K562 (cell line): Measurements from ENCODE around the gene CD47. TPM values are rescaled to one million over a fixed set of nuclear protein-coding genes. Genes with fewer than 3 reads are reported as not detected.
A peak's percentile ranks its signal among the peaks of the same experiment; 100 is the strongest.

Experiments used
- CREB5 ChIP-seq: fragments of 250-450 bp; sonication (Bioruptor Pico); IDR thresholded peaks from 2 replicates; pipeline ENCODE4 v1.5.0; 2020; ENCODE audit warnings: mild to moderate bottlenecking
- DIDO1 ChIP-seq: fragments of 450-650 bp; IDR thresholded peaks from 2 replicates; pipeline ENCODE4 v1.6.1; 2016; ENCODE audit warnings: low read depth, missing biosample characterization, missing genetic modification characterization
- FOXJ2 ChIP-seq: fragments of 200-800 bp; sonication (Bioruptor generic); IDR thresholded peaks from 2 replicates; pipeline ENCODE4 v1.6.1; 2016; ENCODE audit warnings: missing genetic modification characterization, missing compliant biosample characterization
- HNRNPL ChIP-seq: fragments of 200-400 bp; formaldehyde crosslinking; IDR thresholded peaks from 2 replicates; pipeline ENCODE4 v1.6.1; 2017; ENCODE audit warnings: low read depth, mild to moderate bottlenecking, low read length
- HNRNPUL1 ChIP-seq: fragments of 200-400 bp; formaldehyde crosslinking; IDR thresholded peaks from 2 replicates; pipeline ENCODE4 v1.6.1; 2017; ENCODE audit warnings: low read length
- KLF10 ChIP-seq: fragments of 250-450 bp; sonication (Bioruptor Pico); IDR thresholded peaks from 2 replicates; pipeline ENCODE4 v1.6.1; 2021; ENCODE audit warnings: matching md5 sums
- MAFK ChIP-seq: IDR thresholded peaks from 2 replicates; pipeline ENCODE4 v1.6.1; 2011; ENCODE audit warnings: low read length, improper control_type of control experiment
- MNT ChIP-seq, 2 experiments: fragments of 450-650 bp; conservative IDR thresholded peaks; 2 replicates each; pipeline ENCODE4 v1.6.1; 2017; ENCODE audit warnings: mild to moderate bottlenecking in 2 of 2, moderate library complexity in 2 of 2
- NFYB ChIP-seq: IDR thresholded peaks from 2 replicates; pipeline ENCODE4 v1.6.1; 2011; ENCODE audit warnings: mild to moderate bottlenecking, moderate library complexity; ENCODE audit not compliant: insufficient read length; ENCODE audit errors: extremely low read depth
- RCOR1 ChIP-seq, 2 experiments: IDR thresholded peaks; 2 replicates each; pipeline ENCODE4 v1.6.1; 2012; ENCODE audit warnings: low read depth in 2 of 2, low read length in 2 of 2, borderline replicate concordance in 1 of 2, improper control_type of control experiment in 1 of 2
- SAFB2 ChIP-seq: fragments of 200-400 bp; formaldehyde crosslinking; IDR thresholded peaks from 2 replicates; pipeline ENCODE4 v1.6.1; 2018; ENCODE audit warnings: borderline replicate concordance, low read length, low read depth, moderate library complexity; ENCODE audit not compliant: severe bottlenecking
- SIN3B ChIP-seq: fragments of 450-650 bp; IDR thresholded peaks from 2 replicates; pipeline ENCODE4 v1.6.1; 2017; ENCODE audit warnings: low read depth, mild to moderate bottlenecking, moderate library complexity
- TFAM ChIP-seq: fragments of 250-450 bp; sonication (Bioruptor Pico); conservative IDR thresholded peaks from 2 replicates; pipeline ENCODE4 v1.5.0; 2021; ENCODE audit warnings: mild to moderate bottlenecking, moderate library complexity
- THRB ChIP-seq: fragments of 450-650 bp; formaldehyde crosslinking; conservative IDR thresholded peaks from 2 replicates; pipeline ENCODE4 v1.4.0; 2022; ENCODE audit warnings: mild to moderate bottlenecking, missing genetic modification characterization
- ZBTB43 ChIP-seq: sonication (generic); formaldehyde crosslinking; IDR thresholded peaks from 2 replicates; pipeline ENCODE4 v1.8.0; 2023; ENCODE audit warnings: mild to moderate bottlenecking, missing genetic modification reagents
- ZEB2 ChIP-seq: fragments of 450-650 bp; IDR thresholded peaks from 2 replicates; pipeline ENCODE4 v1.6.1; 2016
- ZFP30 ChIP-seq: fragments of 250-450 bp; sonication (Bioruptor Pico); IDR thresholded peaks from 2 replicates; pipeline ENCODE4 v1.8.0; 2022; ENCODE audit warnings: moderate library complexity, mild to moderate bottlenecking, inconsistent platforms, borderline replicate concordance
- ZNF184 ChIP-seq: sonication (generic); formaldehyde crosslinking; IDR thresholded peaks from 2 replicates; pipeline ENCODE4 v1.5.0; 2020; ENCODE audit warnings: missing genetic modification reagents
- ZNF280B ChIP-seq: fragments of 250-450 bp; sonication (Bioruptor Pico); IDR thresholded peaks from 2 replicates; pipeline ENCODE4 v1.5.1; 2021; ENCODE audit warnings: mild to moderate bottlenecking
- ZNF431 ChIP-seq: sonication (generic); formaldehyde crosslinking; IDR thresholded peaks from 2 replicates; pipeline ENCODE4 v1.8.0; 2022; ENCODE audit warnings: mild to moderate bottlenecking, missing genetic modification reagents
- ZNF699 ChIP-seq: fragments of 250-450 bp; sonication (Bioruptor Pico); IDR thresholded peaks from 2 replicates; pipeline ENCODE4 v1.8.0; 2021; ENCODE audit warnings: mild to moderate bottlenecking, moderate library complexity; ENCODE audit not compliant: insufficient replicate concordance
- ZNF717 ChIP-seq: fragments of 250-450 bp; sonication (Bioruptor Pico); IDR thresholded peaks from 2 replicates; pipeline ENCODE4 v1.5.0; 2021
- polyA plus RNA-seq, 8 experiments: library from polyadenylated mRNA; depleted of rRNA in 4 of 8; stranded (reverse) in 5 of 8; unstranded in 3 of 8; fragments of >200 nt; fragmentation: Nextera tagmentation in 2 of 8; fragmentation: Illumina TruSeq in 1 of 8; extraction: Ambion mirVana in 2 of 8; extraction: Trizol in 1 of 8; gene quantifications; 2 replicates each; pipeline versions ENCODE4 v1.2.1 to v1.2.3, GENCODE V29; 2011 to 2014; ENCODE audit warnings: inconsistent platforms in 1 of 8, missing spikeins in 1 of 8
- total RNA-seq, 7 experiments: library from RNA; depleted of rRNA in 6 of 7; stranded (reverse); fragments of >200 nt in 6 of 7; fragmentation: Illumina TruSeq in 2 of 7; extraction: Trizol in 2 of 7; gene quantifications; 2 replicates each; pipeline versions ENCODE4 v1.2.1 to v1.2.3, GENCODE V29; 2011 to 2021; ENCODE audit warnings: low replicate concordance in 1 of 7

The CD47 gene
- total and polyA plus RNA-seq, 9 of the 15 experiments (the other 6 are each of a cell fraction or from before 2014, with no cell fraction given) = 10.2 to 62.6 (median 36.3) TPM

- TF ChIP-seq ZBTB43 (CRISPR knock-in tag) = no peak
- TF ChIP-seq KLF10 = no peak
- no peak for TF ChIP-seq FOXJ2 (tag)
- TF ChIP-seq HNRNPUL1 = no peak
- no peak for TF ChIP-seq CREB5 (CRISPR knock-in tag)
- no peak for TF ChIP-seq SIN3B
- TF ChIP-seq ZNF431 (CRISPR knock-in tag) = no peak
- no peak for TF ChIP-seq ZEB2
- TF ChIP-seq ZNF280B (CRISPR knock-in tag) = no peak
- TF ChIP-seq RCOR1 (IDR thresholded peaks at IDR 0.05; ENCODE audit: borderline replicate concordance in 1 of 2, low read depth in 2 of 2, low read length in 2 of 2) = peak in 1 of 2 experiments; percentile 75; a peak in 2 of 4 replicates
- no peak for TF ChIP-seq NFYB
- TF ChIP-seq ZNF699 = no peak
- no peak for TF ChIP-seq SAFB2
- TF ChIP-seq THRB (CRISPR knock-in tag) = no peak
- TF ChIP-seq ZNF717 = no peak
- no peak for TF ChIP-seq HNRNPL
- TF ChIP-seq ZNF184 (CRISPR knock-in tag) = no peak
- TF ChIP-seq MNT (conservative IDR thresholded peaks at IDR 0.05) = 0 out of 4 replicates have a peak, but pooled peaks of 1 of the 2 experiments have one; percentile 42
- no peak for TF ChIP-seq TFAM (CRISPR knock-in tag)
- no peak for TF ChIP-seq DIDO1 (tag)
- TF ChIP-seq ZFP30 (CRISPR knock-in tag) = no peak
- no peak for TF ChIP-seq MAFK
Measured at GRCh38 chr3:108099679-108100428, 9.0 kb upstream of the CD47 start (continued).
